ENCODE results near the gene SRSF10.

- TF ChIP-seq POLR2A (IDR thresholded peaks at IDR 0.05) (no peak), CTCF (IDR thresholded peaks at IDR 0.05) (no peak)
Measured at GRCh38 chr1:23978805-23979204, 1.3 kb downstream of the SRSF10 start.
